Measurements from ENCODE around the gene CDH4.

The CDH4 gene

DNA sequence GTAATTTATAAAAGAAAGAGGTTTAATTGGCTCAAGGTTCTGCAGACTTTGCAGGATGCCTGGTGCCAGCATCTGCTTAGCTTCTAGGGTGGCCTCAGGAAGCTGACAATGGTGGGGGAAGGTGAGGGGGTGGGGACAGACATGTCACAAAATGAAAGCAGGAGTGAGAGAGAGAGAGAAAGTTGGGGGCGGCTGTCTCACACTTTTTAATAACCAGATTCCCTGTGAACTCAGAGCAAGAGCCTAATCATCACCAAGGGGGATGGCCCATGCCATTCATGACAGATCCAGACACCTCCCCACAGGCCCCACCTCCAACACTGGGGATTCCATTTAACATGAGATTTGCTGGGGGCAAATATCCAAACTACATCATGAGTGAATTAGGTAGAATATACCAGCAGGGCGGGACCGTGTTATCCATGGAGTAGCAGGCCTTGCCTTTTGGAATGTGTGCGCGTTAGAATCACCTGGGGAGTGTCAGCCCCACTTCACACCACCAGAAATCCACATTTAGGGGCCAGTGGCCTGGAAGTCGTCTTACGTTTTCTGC is 258.8 kb downstream of the CDH4 start:
- Histone ChIP-seq H3K4me3 (ENCODE audit: low read depth, low read length) (no peak overlapping the region), H3K9me3 (ENCODE audit: control insufficient read depth, insufficient read depth, low read depth, low read length) (no peaks in the 10 kb centered on the region), H3K9ac (ENCODE audit: low read length) (no peak overlapping the region), H3K27ac (ENCODE audit: low read depth, low read length) (no peak overlapping the region), H3K4me1 (ENCODE audit: control insufficient read depth, insufficient read depth, low read length) (peaks cover 43% of the 10 kb centered on the region), H3K27me3 (ENCODE audit: control insufficient read depth, insufficient read depth, low read length) (peaks cover 10% of the 10 kb centered on the region), H3K36me3 (ENCODE audit: control insufficient read depth, insufficient read depth, low read length) (no peaks in the 10 kb centered on the region)

DNA sequence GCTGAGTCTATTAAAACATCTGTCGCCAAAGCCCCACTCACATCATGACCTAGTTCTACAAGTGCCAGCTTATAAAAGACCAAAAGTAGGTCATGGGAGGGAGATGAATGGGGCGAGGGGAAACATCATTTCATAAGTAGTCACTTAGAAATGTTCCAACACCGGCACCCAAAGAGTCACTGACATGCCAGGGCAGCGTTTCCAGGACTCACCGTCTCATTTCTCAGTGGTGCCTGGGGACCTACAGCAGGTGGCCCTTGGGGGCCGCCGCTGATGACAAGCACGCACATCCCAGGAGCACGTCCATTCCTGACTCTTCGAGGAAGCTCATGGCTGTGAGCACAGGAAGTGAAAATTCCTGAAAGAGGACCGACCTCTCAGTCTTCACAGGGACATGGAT is 260.4 kb downstream of the CDH4 start:
- H3K9me3 ChIP-seq (ENCODE audit: control insufficient read depth, insufficient read depth, low read depth, low read length) = no peaks in the 10 kb centered on the region
- H3K9ac ChIP-seq (ENCODE audit: low read length) = no peak overlapping the region
- H3K27me3 ChIP-seq (ENCODE audit: control insufficient read depth, insufficient read depth, low read length) = peaks cover 10% of the 10 kb centered on the region
- H3K27ac ChIP-seq (ENCODE audit: low read depth, low read length) = no peak overlapping the region
- H3K36me3 ChIP-seq (ENCODE audit: control insufficient read depth, insufficient read depth, low read length) = no peaks in the 10 kb centered on the region
- H3K4me1 ChIP-seq (ENCODE audit: control insufficient read depth, insufficient read depth, low read length) = peaks cover 50% of the 10 kb centered on the region
- H3K4me3 ChIP-seq (ENCODE audit: low read depth, low read length) = no peak overlapping the region

DNA sequence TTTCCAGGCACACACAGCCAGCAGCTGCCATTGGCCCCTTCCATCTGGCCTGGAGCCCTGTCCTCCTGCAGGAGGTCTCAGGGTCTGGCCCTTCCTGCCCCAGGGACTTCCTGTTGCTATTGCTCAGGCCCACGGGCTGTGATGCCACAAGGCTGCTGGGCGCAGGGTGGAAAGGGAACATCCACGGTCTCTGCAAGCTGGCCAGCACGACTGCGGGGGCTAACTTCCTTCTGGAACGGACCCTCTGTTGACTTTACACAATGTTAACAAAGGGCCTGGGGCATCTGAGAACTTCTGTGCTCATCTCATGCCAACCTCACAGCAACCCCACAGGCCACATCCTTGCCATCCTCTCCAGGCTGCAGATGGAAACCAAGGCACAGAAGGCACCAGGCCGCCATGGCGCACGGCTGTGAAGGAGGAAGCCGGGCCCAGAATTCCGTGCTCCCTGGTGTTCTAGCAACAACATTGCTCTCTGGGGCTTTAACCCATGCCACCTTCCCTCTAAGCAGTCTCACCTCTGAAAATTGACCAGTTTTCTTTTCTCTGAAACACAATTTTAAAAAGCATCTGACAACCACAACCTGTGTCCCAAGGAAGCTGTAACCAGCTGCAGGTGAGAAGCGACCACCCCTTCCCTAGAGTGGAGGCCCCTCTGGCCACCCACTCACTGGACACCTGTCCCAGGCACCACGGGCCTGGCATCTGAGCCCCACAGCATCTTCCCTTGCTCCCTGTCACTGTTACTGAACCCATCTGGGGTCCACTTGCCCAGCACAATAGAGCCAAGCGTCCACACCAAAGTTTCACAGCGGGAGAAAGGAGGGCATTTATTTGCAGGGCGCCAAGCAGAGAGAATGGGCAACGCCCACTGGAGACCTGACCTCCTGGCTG is 261.3 kb downstream of the CDH4 start:
- no peaks in the 10 kb centered on the region for H3K36me3 ChIP-seq (ENCODE audit: control insufficient read depth, insufficient read depth, low read length)
- H3K27me3 ChIP-seq (ENCODE audit: control insufficient read depth, insufficient read depth, low read length) = peaks cover 10% of the 10 kb centered on the region
- no peak overlapping the region for H3K4me3 ChIP-seq (ENCODE audit: low read depth, low read length)
- H3K27ac ChIP-seq (ENCODE audit: low read depth, low read length) = no peak overlapping the region
- H3K4me1 ChIP-seq (ENCODE audit: control insufficient read depth, insufficient read depth, low read length) = peaks cover 44% of the 10 kb centered on the region
- H3K9me3 ChIP-seq (ENCODE audit: control insufficient read depth, insufficient read depth, low read depth, low read length) = no peaks in the 10 kb centered on the region
- no peak overlapping the region for H3K9ac ChIP-seq (ENCODE audit: low read length)

DNA sequence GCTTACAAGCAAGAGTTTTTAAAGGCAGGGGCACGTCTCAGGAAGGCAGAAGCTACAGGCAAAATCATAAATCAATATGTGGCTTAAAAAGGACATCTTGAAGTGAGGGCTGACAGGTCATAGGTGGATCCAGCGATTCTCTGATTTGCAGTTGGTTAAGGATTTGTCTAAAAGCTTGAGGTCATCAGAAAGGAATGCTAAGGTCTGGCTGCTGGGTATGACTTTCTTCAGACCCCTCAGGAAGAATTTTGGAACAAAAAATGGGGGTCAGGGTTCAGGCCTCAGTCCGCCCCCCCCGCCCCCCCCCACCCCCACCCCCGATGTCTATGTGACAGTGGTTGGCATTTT is 261.9 kb downstream of the CDH4 start:
- Histone ChIP-seq H3K27ac (ENCODE audit: low read depth, low read length) (no peak overlapping the region), H3K27me3 (ENCODE audit: control insufficient read depth, insufficient read depth, low read length) (peaks cover 7% of the 10 kb centered on the region), H3K4me3 (ENCODE audit: low read depth, low read length) (no peak overlapping the region), H3K9me3 (ENCODE audit: control insufficient read depth, insufficient read depth, low read depth, low read length) (no peaks in the 10 kb centered on the region), H3K36me3 (ENCODE audit: control insufficient read depth, insufficient read depth, low read length) (no peaks in the 10 kb centered on the region), H3K4me1 (ENCODE audit: control insufficient read depth, insufficient read depth, low read length) (peaks cover 38% of the 10 kb centered on the region), H3K9ac (ENCODE audit: low read length) (no peak overlapping the region)

DNA sequence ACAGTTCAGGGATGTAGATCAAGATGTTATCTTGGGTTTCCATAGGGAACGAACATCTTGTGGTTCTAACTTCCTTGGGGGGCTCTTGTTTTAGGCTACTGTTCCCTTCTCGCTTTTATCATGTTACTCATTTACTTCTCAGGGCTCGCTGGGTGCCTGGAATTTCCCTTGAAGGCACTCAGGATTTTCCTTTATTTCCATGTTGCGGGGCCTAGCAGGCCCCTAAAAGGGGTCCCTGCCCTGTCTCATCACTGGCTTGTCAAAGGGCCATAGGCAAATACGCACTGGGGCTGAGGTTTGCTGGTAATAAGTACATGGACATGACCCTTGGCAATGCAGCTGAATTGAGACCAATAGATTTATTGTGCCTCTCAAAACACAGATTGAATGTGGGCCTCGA is 262.3 kb downstream of the CDH4 start:
- H3K4me1 ChIP-seq (ENCODE audit: control insufficient read depth, insufficient read depth, low read length) = peaks cover 34% of the 10 kb centered on the region
- H3K4me3 ChIP-seq (ENCODE audit: low read depth, low read length) = no peak overlapping the region
- peaks cover 3% of the 10 kb centered on the region for H3K27me3 ChIP-seq (ENCODE audit: control insufficient read depth, insufficient read depth, low read length)
- H3K9me3 ChIP-seq (ENCODE audit: control insufficient read depth, insufficient read depth, low read depth, low read length) = no peaks in the 10 kb centered on the region
- no peaks in the 10 kb centered on the region for H3K36me3 ChIP-seq (ENCODE audit: control insufficient read depth, insufficient read depth, low read length)
- H3K9ac ChIP-seq (ENCODE audit: low read length) = no peak overlapping the region
- H3K27ac ChIP-seq (ENCODE audit: low read depth, low read length) = no peak overlapping the region

DNA sequence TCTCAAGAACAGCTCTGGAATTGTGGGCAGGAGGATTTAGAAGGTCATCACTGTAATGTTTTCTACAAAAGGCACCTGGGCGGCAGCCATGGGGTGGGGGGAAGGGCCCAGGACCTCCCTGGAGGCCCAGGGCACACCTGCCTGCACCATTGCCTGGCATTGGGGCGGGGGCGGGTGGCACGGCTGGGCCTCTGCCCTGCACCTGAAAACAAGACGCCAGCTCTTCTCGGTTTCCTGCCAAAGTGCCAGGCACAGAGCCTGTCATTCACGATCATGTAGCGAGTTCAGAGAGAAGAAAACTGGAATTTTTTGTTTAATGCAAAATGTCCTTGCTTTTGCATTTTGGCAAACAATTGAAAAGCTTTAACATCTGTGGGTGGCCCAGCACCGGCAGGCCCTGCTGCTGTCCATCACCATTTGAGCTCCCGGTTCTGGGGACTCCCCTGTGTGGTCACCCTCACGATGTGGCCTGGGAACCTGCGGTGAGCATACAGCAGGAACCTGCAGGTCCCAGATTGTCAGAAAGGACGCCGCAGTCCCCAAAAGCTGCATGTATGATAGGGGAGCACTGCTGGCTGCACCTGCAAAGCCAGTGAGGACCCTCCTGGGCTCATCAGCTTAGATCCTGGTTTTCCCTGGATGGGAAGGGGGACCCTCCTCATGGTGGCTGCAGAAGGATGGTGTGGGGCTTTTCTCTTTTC is 262.9 kb downstream of the CDH4 start:
- no peaks in the 10 kb centered on the region; the same call in 1 of the 2 replicates for H3K27me3 ChIP-seq (ENCODE audit: control insufficient read depth, insufficient read depth, low read length)

DNA sequence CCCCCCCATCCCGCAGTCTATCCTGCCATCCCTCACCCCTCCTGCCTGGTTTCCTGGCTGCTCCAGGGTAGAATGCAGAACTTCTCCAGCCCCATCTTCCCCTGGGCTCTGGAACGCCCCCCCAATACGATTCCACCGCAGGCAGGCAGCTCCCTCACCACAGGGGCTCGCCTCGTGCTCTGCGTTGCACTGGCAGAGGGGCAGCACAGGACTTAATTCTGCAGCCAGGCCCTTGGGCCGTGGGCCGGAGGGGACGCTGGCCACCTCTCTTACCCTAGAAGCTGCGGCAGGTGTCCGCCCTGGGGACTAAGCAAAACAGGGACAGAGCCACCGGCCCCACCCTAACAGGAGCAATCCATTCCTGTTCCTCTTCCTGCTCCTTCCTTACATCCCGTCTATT is 263.9 kb downstream of the CDH4 start:
- H3K27ac ChIP-seq (ENCODE audit: low read depth, low read length) = no peak overlapping the region
- no peak overlapping the region for H3K4me3 ChIP-seq (ENCODE audit: low read depth, low read length)
- no peaks in the 10 kb centered on the region for H3K9me3 ChIP-seq (ENCODE audit: control insufficient read depth, insufficient read depth, low read depth, low read length)
- no peak overlapping the region for H3K9ac ChIP-seq (ENCODE audit: low read length)
- no peaks in the 10 kb centered on the region for H3K36me3 ChIP-seq (ENCODE audit: control insufficient read depth, insufficient read depth, low read length)
- no peaks in the 10 kb centered on the region; the same call in 1 of the 2 replicates for H3K27me3 ChIP-seq (ENCODE audit: control insufficient read depth, insufficient read depth, low read length)
- peaks cover 38% of the 10 kb centered on the region for H3K4me1 ChIP-seq (ENCODE audit: control insufficient read depth, insufficient read depth, low read length)

More for the DNA sequence above, 262.9 kb downstream of the CDH4 start:
- peaks cover 32% of the 10 kb centered on the region for H3K4me1 ChIP-seq (ENCODE audit: control insufficient read depth, insufficient read depth, low read length)
- no peak overlapping the region for H3K4me3 ChIP-seq (ENCODE audit: low read depth, low read length)
- no peaks in the 10 kb centered on the region for H3K9me3 ChIP-seq (ENCODE audit: control insufficient read depth, insufficient read depth, low read depth, low read length)
- H3K36me3 ChIP-seq (ENCODE audit: control insufficient read depth, insufficient read depth, low read length) = no peaks in the 10 kb centered on the region
- no peak overlapping the region for H3K9ac ChIP-seq (ENCODE audit: low read length)
- H3K27ac ChIP-seq (ENCODE audit: low read depth, low read length) = no peak overlapping the region

DNA sequence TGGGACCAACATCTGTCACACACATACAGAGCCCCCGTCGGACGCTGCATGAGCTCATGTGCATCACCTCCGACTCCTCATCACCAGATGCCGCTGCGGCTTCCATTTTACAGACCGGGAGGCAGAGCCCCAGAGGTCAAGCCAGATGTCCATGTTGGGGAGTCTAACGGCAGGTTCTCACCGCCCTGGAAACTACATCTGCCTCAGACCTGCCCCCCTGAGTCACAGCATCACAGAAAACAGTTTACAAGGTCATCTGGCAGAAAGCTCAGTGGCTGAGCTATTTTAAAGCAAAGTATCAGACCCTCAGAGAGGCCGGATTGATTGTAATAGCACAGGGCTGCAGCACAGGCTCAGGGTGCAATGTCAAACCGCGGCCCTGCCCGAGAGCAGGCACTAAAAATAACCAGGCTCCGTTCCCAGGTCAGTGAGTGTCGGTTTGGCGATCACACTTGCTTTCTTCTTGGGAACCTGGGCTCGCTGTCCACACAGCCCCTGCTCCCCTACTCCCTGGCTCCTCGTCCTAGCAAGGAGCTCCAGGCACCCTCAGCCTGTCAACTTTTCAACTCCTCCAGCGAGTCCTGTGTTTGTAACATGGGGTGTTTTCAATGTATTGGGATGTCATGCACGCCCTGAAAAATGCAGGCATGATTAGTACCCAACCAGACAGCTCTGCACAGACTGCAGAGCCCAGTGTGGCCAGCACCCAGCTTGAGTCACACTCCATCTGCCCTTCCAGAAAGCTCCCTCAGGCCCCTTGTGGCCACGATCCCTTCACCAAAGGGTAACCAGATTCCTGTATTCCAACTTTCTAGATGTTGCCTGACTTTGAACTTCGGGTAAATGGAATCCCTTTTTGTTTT is 264.5 kb downstream of the CDH4 start:
- no peaks in the 10 kb centered on the region; the same call in 1 of the 2 replicates for H3K27me3 ChIP-seq (ENCODE audit: control insufficient read depth, insufficient read depth, low read length)
- peaks cover 43% of the 10 kb centered on the region for H3K4me1 ChIP-seq (ENCODE audit: control insufficient read depth, insufficient read depth, low read length)
- H3K9me3 ChIP-seq (ENCODE audit: control insufficient read depth, insufficient read depth, low read depth, low read length) = no peaks in the 10 kb centered on the region
- no peak overlapping the region for H3K27ac ChIP-seq (ENCODE audit: low read depth, low read length)
- no peaks in the 10 kb centered on the region for H3K36me3 ChIP-seq (ENCODE audit: control insufficient read depth, insufficient read depth, low read length)
- H3K9ac ChIP-seq (ENCODE audit: low read length) = no peak overlapping the region
- H3K4me3 ChIP-seq (ENCODE audit: low read depth, low read length) = no peak overlapping the region

DNA sequence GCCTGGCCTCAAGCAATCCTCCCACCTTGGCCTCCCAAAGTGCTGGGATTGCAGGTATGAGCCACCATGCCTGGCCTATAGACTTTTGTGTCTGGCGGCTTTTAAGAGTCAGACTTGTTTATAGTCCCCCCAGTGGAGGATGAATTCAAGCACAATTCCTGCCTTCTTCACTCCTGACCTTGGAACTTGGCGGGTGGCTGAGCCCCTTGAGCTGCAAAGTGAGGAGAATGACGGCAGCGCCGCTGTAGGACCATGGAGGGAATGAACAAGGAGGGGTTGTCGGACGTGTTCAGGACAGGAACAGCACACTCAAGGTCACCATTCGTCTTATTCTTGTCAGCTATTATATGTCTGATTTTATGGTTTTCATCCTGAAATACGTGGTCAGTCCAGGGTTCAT is 265.4 kb downstream of the CDH4 start:
- Histone ChIP-seq H3K9ac (ENCODE audit: low read length) (no peak overlapping the region), H3K4me3 (ENCODE audit: low read depth, low read length) (no peak overlapping the region), H3K27ac (ENCODE audit: low read depth, low read length) (no peak overlapping the region), H3K4me1 (ENCODE audit: control insufficient read depth, insufficient read depth, low read length) (peaks cover 46% of the 10 kb centered on the region), H3K36me3 (ENCODE audit: control insufficient read depth, insufficient read depth, low read length) (no peaks in the 10 kb centered on the region), H3K9me3 (ENCODE audit: control insufficient read depth, insufficient read depth, low read depth, low read length) (no peaks in the 10 kb centered on the region), H3K27me3 (ENCODE audit: control insufficient read depth, insufficient read depth, low read length) (no peaks in the 10 kb centered on the region; the same call in 1 of the 2 replicates)

DNA sequence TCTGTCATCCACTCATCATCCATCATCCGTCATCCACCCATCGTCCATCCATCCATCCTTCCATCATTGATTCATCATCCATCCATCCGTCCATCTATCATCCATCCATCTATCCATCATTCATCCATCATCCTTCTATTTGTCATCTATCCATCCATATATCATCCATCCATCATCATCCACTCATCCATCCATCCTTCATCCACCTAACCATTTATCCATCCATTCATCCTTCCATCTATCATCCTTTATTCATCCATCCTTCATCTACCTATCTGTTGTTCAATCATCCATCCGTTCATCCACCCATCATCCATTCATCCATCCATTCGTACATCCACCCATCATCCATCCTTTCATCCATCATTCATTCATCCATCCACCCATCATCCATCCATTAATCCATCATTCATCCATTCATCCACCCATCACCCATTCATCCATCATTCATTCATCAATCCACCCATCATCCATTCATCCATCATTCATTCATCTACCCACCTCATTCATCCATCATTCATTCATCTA is 266.4 kb downstream of the CDH4 start:
- no peaks in the 10 kb centered on the region for H3K36me3 ChIP-seq (ENCODE audit: control insufficient read depth, insufficient read depth, low read length)
- no peaks in the 10 kb centered on the region for H3K9me3 ChIP-seq (ENCODE audit: control insufficient read depth, insufficient read depth, low read depth, low read length)
- H3K4me3 ChIP-seq (ENCODE audit: low read depth, low read length) = no peak overlapping the region
- H3K9ac ChIP-seq (ENCODE audit: low read length) = no peak overlapping the region
- no peaks in the 10 kb centered on the region; the same call in 1 of the 2 replicates for H3K27me3 ChIP-seq (ENCODE audit: control insufficient read depth, insufficient read depth, low read length)
- peaks cover 43% of the 10 kb centered on the region for H3K4me1 ChIP-seq (ENCODE audit: control insufficient read depth, insufficient read depth, low read length)
- no peak overlapping the region for H3K27ac ChIP-seq (ENCODE audit: low read depth, low read length)
